ENCODE results near the gene ANKRD9.

- TF ChIP-seq CTCF (IDR thresholded peaks at IDR 0.05; ENCODE audit: low read length), result no peak
- TF ChIP-seq EZH2 (IDR thresholded peaks at IDR 0.05; ENCODE audit: borderline replicate concordance, low read length), result no peak
Measured at GRCh38 chr14:102490456-102490855, 19.1 kb downstream of the ANKRD9 start.

Measured in OCI-LY1 (cell line).